Karpas-422 (cell line): ENCODE measurements around the gene TRANK1. TPM values are rescaled to one million over a fixed set of nuclear protein-coding genes. Genes with fewer than 3 reads are reported as not detected.
A peak's percentile ranks its signal among the peaks of the same experiment; 100 is the strongest.
"Not testable (repeated sequence)": the region's sequence is repeated elsewhere in the genome, so short reads cannot be mapped to it uniquely, and the experiment has no call there.

Source experiments
- DNase-seq: peaks from one replicate; pipeline ENCODE4 v3.0.0-alpha.2; 2015
- H2AFZ ChIP-seq: fragments of 200-600 bp; sonication (generic); 2 replicates; pipeline ENCODE4 v1.6.1; 2014; ENCODE audit warnings: antibody characterized with exemption, low read length, mixed read lengths
- H3K27ac ChIP-seq: fragments of 200-600 bp; sonication (generic); 2 replicates; pipeline ENCODE4 v1.5.1; 2014; ENCODE audit warnings: mild to moderate bottlenecking, low read length, moderate library complexity
- H3K27me3 ChIP-seq: fragments of 200-600 bp; sonication (generic); 2 replicates; pipeline ENCODE4 v1.6.1; 2014; ENCODE audit warnings: low read length, mixed read lengths
- H3K36me3 ChIP-seq: fragments of 200-600 bp; sonication (generic); 2 replicates; pipeline ENCODE4 v1.6.1; 2014; ENCODE audit warnings: low read length, mixed read lengths; ENCODE audit not compliant: insufficient read depth
- H3K4me1 ChIP-seq: fragments of 200-600 bp; sonication (generic); 2 replicates; pipeline ENCODE4 v1.6.1; 2014; ENCODE audit warnings: mild to moderate bottlenecking, low read length, mixed read lengths
- H3K4me2 ChIP-seq: fragments of 200-600 bp; sonication (generic); 2 replicates; pipeline ENCODE4 v1.6.1; 2014; ENCODE audit warnings: low read length, low read depth, mild to moderate bottlenecking; ENCODE audit not compliant: poor library complexity, severe bottlenecking
- H3K4me3 ChIP-seq: fragments of 200-600 bp; sonication (generic); 2 replicates; pipeline ENCODE4 v1.5.1; 2014; ENCODE audit warnings: mild to moderate bottlenecking, antibody characterized with exemption, low read length, mixed read lengths
- H3K79me2 ChIP-seq: fragments of 200-600 bp; sonication (generic); 2 replicates; pipeline ENCODE4 v1.6.1; 2014; ENCODE audit warnings: mild to moderate bottlenecking, low read length, mixed read lengths
- H3K9ac ChIP-seq: fragments of 200-600 bp; sonication (generic); 2 replicates; pipeline ENCODE4 v1.6.0; 2014; ENCODE audit warnings: low read length
- H3K9me2 ChIP-seq: fragments of 200-600 bp; sonication (generic), shearing (Covaris generic); replicated peaks from 2 replicates; pipeline ENCODE4 v1.6.0; 2014; ENCODE audit warnings: mild to moderate bottlenecking, low read length, moderate library complexity; ENCODE audit not compliant: insufficient read depth
- H3K9me3 ChIP-seq: fragments of 300-700, 200-600 bp; sonication (generic); 2 replicates; pipeline ENCODE4 v1.6.1; 2014; ENCODE audit warnings: low read length, mixed read lengths
- H4K20me1 ChIP-seq: fragments of 200-600 bp; sonication (generic); 2 replicates; pipeline ENCODE4 v1.6.1; 2014; ENCODE audit warnings: mild to moderate bottlenecking, antibody characterized with exemption, low read length, low read depth; ENCODE audit not compliant: insufficient read depth
- total RNA-seq: library from RNA; depleted of rRNA; stranded (reverse); fragments of >200 nt; shearing (Covaris generic); gene quantifications from 2 replicates; pipeline ENCODE4 v1.2.3, GENCODE V29; 2014; ENCODE audit warnings: low replicate concordance

The TRANK1 gene
- total RNA-seq, 1 experiment from 2014 or later = 123 TPM

DNA sequence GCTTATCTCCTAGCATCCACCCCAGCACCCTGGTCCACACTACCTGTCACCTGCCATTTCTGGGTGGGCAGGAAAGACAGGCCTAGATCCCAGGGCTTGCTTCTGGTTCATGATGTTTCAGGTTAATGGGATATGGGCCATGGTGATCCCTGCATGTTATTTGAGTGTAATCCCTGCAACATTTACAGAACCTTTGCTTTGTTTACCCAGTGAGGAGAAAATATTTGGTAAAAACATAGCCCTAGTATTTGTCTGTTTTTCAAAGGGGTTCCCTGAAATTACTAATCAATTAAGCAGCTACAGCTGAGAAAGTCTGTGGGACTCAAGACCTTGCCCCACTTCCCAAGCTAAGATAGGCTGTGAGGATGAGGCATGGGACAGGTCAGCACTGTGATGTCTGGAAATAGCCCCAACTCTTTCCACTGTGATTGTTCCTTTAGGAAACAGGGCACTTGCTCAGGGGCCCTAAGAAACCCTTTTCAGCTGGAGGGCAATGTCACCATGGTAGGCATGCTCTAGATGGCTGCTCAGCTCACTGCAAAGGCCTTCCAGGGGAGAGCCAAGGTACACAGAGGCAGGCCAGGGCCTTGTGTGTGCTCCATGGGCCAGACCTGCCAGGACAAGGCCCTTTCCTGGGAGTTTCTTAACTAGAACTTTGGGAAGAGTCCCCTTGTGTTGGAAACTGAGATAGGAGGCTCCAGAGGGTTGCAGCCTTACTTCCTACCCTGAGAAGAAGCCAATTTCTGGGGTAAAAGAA lies 11.1 kb downstream of the TRANK1 start:
- no peaks in the 10 kb centered on the region for H3K27me3 ChIP-seq
- peaks cover 6% of the 10 kb centered on the region; the same call in 1 of the 2 replicates for H3K4me1 ChIP-seq
- no peaks in the 10 kb centered on the region for H3K36me3 ChIP-seq
- no peak overlapping the region for H3K4me3 ChIP-seq
- DNase-seq = no peak
- H3K9ac ChIP-seq = no peak overlapping the region
- H4K20me1 ChIP-seq = no peaks in the 10 kb centered on the region
- no peaks in the 10 kb centered on the region for H3K9me2 ChIP-seq
- no peak overlapping the region for H3K4me2 ChIP-seq
- H2AFZ ChIP-seq = no peak overlapping the region
- H3K27ac ChIP-seq = no peak overlapping the region
- H3K79me2 ChIP-seq = peaks cover 38% of the 10 kb centered on the region; the same call in 1 of the 2 replicates
- H3K9me3 ChIP-seq = no peaks in the 10 kb centered on the region

DNA sequence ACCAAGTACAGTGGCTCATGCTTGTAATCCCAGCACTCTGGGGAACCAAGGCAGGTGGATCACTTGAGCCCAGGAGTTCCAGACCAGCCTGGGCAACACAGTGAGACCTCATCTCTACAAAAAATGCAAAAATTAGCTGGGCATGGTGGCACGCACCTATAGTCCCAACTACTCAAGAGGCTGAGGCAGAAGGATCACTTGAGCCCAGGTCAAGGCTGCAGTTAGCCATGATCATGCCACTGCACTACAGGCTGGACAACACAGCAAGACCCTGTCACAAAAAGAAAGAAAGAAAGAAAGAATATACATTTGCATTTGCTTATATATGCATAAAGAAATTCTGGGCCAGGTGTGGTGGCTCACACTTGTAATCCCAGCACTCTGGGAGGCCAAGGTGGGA lies 13.4 kb downstream of the TRANK1 start:
- Histone ChIP-seq H3K27ac (peak overlapping the region; percentile 33), H3K79me2 (peaks cover 26% of the 10 kb centered on the region; the same call in 1 of the 2 replicates), H3K4me1 (peaks cover 18% of the 10 kb centered on the region)
- H2AFZ ChIP-seq, H3K36me3 ChIP-seq, H3K4me3 ChIP-seq, H3K9me2 ChIP-seq, DNase-seq, H3K9me3 ChIP-seq, H3K27me3 ChIP-seq, H3K4me2 ChIP-seq, H4K20me1 ChIP-seq, H3K9ac ChIP-seq: not testable (repeated sequence)

DNA sequence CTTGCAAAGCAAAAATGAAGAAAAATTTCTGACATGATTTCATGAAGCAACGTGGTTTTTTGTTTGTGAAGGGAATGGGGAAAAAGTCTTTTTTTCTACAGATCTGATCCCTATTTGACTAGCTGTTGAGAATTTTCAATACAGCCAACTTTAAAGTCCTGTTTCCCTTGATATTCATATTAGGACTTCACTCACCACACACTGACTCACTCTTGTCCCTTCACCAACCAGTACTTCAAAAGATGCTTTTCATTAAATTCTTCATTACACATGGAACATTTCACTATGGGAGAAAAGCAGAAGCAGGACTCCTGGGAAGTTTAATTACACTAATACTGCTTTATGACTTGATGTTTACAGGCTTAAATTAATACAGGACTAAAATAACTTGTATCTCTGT lies 16.6 kb downstream of the TRANK1 start:
- DNase-seq = no peak
- no peaks in the 10 kb centered on the region for H3K9me3 ChIP-seq
- H2AFZ ChIP-seq = no peak overlapping the region
- no peaks in the 10 kb centered on the region for H3K9me2 ChIP-seq
- no peaks in the 10 kb centered on the region for H3K36me3 ChIP-seq
- peaks cover 34% of the 10 kb centered on the region for H3K79me2 ChIP-seq
- H3K4me2 ChIP-seq = no peak overlapping the region
- H4K20me1 ChIP-seq = no peaks in the 10 kb centered on the region
- H3K27me3 ChIP-seq = no peaks in the 10 kb centered on the region
- no peak overlapping the region for H3K4me3 ChIP-seq
- peaks cover 47% of the 10 kb centered on the region for H3K4me1 ChIP-seq
- H3K27ac ChIP-seq = peak overlapping the region; percentile 94; the same call in 1 of the 2 replicates
- H3K9ac ChIP-seq = no peak overlapping the region

GRCh38 chr3:36926292-36926897 lies 18.5 kb downstream of the TRANK1 start:
- DNase-seq = no peak
- Histone ChIP-seq H3K4me2 (peak overlapping the region; percentile 92), H3K4me3 (peak overlapping the region; percentile 84; the same call in 1 of the 2 replicates), H3K27me3 (no peaks in the 10 kb centered on the region), H3K9ac (peak overlapping the region; percentile 87), H3K27ac (peak overlapping the region; percentile 94), H2AFZ (no peak overlapping the region), H3K9me3 (peaks cover 4% of the 10 kb centered on the region), H3K79me2 (peaks cover 48% of the 10 kb centered on the region), H3K9me2 (no peaks in the 10 kb centered on the region), H3K36me3 (peaks cover 10% of the 10 kb centered on the region), H4K20me1 (no peaks in the 10 kb centered on the region), H3K4me1 (peaks cover 54% of the 10 kb centered on the region)

DNA sequence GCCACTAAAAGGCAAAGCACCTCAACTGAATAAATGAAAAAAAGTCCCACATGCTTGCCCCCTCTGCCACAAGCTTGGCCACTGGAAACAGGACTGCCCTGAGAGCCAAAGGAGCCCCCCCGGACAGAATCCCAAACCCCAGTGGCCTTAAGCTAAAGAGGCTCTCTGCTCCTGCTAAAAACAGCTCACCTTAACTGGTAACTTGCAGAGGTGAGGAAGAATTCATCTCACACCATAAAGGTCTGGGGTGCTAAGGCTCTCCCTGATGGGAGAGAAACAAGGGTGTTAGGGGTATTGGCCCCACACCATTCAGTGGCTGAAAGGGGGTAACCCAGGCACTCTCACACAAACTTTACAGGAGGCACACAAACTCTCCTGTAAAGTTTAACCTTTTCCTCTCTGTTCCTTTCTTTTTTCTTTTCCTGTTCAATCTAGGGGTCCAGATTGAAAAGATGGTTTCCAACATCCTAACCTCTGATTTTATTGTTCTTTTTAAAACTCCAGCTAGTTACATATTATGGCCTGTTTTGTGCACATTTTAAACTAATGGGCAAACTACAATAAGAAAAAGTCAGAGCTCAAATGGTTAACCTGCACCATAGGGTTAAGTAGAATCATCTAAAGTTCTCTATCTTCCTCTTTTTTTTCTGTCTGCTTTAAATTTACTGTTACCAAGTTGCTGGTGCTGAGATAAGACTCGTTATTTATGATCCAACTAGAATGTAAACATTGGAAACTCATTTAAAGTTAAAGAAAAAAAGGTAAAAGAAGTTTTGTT lies 19.9 kb downstream of the TRANK1 start:
- H3K4me3 ChIP-seq = peak overlapping the region; percentile 84
- no peaks in the 10 kb centered on the region for H3K9me2 ChIP-seq
- peak; percentile 80 for DNase-seq
- peak overlapping the region; percentile 15; the same call in 1 of the 2 replicates for H2AFZ ChIP-seq
- H3K27me3 ChIP-seq = no peaks in the 10 kb centered on the region
- H4K20me1 ChIP-seq = no peaks in the 10 kb centered on the region
- peaks cover 10% of the 10 kb centered on the region for H3K9me3 ChIP-seq
- peaks cover 21% of the 10 kb centered on the region for H3K36me3 ChIP-seq
- peak overlapping the region; percentile 87 for H3K9ac ChIP-seq
- peaks cover 57% of the 10 kb centered on the region for H3K79me2 ChIP-seq
- peak overlapping the region; percentile 94 for H3K27ac ChIP-seq
- peaks cover 52% of the 10 kb centered on the region for H3K4me1 ChIP-seq
- peak overlapping the region; percentile 92 for H3K4me2 ChIP-seq

DNA sequence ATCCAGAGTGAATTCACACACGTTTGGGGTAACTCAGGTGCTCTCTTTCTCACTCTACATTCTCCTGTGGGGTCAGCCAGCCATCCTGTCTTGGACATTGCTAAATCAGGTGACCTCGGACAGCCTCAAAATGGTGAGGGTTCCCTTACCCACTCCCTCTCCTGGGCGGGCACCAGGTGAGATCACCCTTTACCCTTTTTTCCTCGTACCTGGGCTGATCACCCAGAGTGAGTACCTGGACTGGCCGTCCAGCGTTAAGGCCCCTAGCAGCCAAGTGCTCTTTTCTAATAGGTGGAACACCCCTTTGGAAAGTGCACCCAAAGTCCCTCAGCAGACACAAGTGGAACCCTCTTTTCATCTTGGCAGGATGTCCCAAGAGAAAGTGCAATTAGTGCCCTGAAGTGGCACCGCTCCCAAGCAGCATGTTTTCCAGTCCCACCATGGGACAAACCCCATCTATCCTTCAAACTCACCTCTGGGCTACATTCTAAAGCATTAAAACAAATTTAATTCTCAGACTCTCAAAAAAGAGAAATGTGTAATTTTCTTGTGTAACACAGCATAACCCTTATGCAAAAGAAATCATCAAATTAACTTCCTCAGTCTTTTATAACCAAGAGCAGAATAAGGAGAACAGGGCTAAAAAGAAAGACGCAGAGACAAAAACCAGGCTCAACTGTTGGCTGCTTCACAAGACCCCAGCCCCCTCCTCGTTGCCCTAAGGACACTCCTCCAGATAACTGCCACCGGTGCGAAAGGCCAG lies 20.7 kb downstream of the TRANK1 start:
- Histone ChIP-seq H3K27ac (peak overlapping the region; percentile 94), H3K4me2 (peak overlapping the region; percentile 92), H4K20me1 (no peaks in the 10 kb centered on the region), H3K9me3 (peaks cover 10% of the 10 kb centered on the region), H3K4me3 (peak overlapping the region; percentile 84), H3K9ac (peak overlapping the region; percentile 87), H3K36me3 (peaks cover 21% of the 10 kb centered on the region), H3K4me1 (peaks cover 60% of the 10 kb centered on the region), H3K27me3 (no peaks in the 10 kb centered on the region), H2AFZ (no peak overlapping the region), H3K79me2 (peaks cover 65% of the 10 kb centered on the region), H3K9me2 (no peaks in the 10 kb centered on the region)
- DNase-seq = peak; percentile 81

- Histone ChIP-seq H3K4me2 (peak overlapping the region; percentile 92), H3K4me1 (peaks cover 66% of the 10 kb centered on the region), H3K4me3 (peak overlapping the region; percentile 84), H3K9me3 (peaks cover 10% of the 10 kb centered on the region), H3K79me2 (peaks cover 71% of the 10 kb centered on the region), H3K9me2 (no peaks in the 10 kb centered on the region), H3K27ac (peak overlapping the region; percentile 94), H2AFZ (no peak overlapping the region), H3K9ac (peak overlapping the region; percentile 87), H3K27me3 (no peaks in the 10 kb centered on the region), H3K36me3 (peaks cover 21% of the 10 kb centered on the region), H4K20me1 (no peaks in the 10 kb centered on the region)
- peak; percentile 77 for DNase-seq
Measured at GRCh38 chr3:36923523-36923943, 21.3 kb downstream of the TRANK1 start.
